HG03439 (cell line): ENCODE data around the gene PARM1.

Source experiments
- ATAC-seq: cut with Tn5 transposase; IDR thresholded peaks from one replicate; pipeline ENCODE4 v1.9.1; 2021; ENCODE audit warnings: mild to moderate bottlenecking, moderate library complexity; ENCODE audit not compliant: unreplicated experiment

The PARM1 gene

DNA sequence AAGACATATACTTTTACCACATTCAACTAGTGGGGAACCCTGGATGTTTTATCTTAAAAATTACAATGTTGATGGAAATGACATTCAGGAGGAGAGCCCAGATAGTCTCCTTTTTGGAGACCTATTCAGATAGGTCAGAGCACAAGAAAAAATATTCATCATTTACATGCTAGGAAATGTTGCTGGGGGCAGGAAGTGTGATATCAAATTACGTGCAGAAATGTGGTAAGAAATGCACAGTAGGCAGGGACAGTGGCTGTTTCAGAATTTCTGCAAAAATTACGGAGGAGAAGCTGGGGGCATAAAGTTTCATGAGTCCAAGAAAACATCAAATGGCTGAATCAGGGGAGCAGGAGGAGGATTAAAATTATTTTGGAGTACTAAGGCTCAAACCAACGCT, 8.2 kb downstream of the PARM1 start:
- no peak for ATAC-seq

DNA sequence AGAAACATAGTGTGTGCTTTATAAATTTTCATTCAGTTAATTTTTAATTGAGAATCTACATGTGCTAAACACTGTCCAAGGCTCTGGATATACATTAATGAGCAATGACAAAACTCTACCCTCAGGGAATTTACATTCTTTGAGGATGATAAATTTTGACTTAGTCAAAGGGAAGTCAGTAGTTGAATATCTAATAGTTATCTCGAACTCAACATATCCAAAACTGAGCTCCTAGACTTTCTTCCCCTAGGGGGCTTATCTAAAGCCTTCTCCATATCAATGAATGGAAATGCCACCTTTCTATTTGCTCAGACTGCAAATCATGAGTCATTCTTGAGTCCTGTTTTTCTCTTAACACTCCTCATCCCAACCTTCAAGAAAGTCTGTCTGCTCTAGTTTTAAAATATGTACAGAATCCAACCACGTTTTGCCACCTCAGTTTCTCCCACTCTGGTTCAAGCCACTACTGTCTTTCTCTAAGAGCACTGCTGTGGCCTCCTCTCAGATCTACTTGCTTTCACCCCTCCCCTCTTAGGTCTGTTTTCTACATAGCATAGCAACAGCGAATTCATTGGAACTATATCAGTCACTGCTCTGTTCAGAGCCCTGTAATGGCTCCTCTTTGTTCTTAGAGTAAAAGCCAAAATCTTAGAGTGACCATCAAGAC, 9.5 kb downstream of the PARM1 start:
- no peak for ATAC-seq

DNA sequence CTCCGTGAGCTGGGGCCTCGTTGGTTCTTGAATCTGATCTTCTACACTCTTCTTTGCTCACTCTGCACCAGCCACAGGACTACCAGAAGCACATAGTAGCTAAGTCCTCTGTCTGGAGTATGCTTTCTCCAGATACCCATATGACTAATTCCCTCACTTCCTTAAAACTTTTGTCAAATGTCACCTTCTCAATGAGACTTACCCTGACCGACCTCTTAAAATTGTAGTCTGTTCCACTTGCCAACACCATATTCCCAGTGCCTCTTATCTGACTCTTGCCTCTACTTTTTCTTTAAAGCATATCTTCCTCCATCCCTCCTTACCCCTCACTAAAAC, 10.0 kb downstream of the PARM1 start:
- no peak for ATAC-seq

DNA sequence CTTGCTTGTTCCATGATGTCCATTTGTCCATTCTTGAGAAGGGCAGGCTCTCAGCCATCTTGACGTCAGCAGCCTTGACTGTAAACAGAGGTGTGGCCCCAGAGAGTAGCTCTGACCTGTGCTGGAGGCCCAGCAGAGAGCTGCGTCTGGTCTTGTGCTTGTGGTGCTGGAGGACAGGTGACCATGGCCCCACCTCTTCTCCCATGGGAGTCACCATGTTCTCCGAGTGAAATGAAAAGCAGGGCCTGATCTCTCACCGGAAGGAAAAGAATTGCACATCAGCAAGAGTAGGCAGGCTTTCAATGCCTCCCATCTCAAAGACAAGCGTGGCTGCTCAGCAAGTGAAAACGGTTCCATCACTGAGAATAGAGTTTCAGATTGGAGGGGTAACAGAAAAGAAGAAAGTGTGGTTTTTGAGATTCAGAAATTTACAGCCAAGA, 11.5 kb downstream of the PARM1 start:
- no peak for ATAC-seq

DNA sequence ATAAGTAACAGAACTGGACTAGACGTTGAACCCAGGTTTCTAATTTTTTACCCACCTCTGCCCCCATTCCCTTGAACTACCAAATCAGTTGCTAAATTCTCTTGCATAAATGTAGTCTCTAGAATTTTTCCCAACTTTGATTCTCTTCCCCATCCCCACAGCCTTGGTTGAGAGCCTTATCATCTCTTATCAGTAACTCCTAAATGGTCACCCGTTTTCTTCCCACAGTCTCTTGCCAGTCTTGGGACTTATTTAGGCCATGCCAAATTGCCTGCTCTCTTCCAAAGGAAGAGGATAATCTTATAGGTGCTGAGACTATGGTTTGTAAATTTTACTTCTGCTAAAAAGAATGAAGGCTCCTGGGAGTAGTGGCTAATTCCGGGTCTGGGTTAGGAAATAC, 13.3 kb downstream of the PARM1 start:
- no peak for ATAC-seq

DNA sequence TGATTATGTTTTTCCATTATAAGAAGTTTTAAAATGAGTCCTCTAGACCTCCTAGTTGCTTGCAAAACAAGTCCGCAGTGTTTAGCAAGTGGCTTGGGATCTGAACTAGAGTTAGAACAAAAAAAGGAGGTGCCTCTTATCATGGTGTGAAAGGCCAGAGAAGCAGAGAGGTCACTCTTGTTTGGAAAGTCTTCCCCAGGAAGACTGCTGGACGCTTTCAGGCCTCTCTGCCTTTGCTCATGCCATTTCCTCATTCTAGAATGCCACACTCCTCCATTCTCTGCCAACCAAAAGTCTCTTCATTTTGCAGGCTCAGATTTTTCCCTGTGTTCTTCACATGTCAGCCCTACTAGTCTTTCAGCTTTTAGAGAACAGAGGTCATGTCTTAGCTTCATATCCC, 14.9 kb downstream of the PARM1 start:
- ATAC-seq, result no peak

DNA sequence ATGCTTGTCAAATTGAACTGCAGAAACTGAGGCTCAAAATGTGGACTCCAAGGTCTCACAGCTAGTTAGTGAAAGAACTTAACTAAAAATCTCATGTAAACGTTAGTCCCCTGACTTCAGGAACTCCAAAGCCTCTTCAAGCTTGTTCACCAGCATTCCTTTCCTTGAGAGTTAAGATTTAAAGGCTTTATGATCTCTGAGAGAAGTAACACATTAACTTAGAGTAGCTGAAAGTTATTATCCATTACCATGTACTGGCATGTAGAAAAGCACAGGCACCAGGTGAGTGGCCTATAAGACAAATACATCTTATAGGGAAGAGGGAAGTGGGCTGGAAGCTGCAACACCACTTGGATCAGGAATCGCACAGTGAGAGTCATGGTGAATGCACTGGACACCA, 15.3 kb downstream of the PARM1 start:
- ATAC-seq, result no peak

DNA sequence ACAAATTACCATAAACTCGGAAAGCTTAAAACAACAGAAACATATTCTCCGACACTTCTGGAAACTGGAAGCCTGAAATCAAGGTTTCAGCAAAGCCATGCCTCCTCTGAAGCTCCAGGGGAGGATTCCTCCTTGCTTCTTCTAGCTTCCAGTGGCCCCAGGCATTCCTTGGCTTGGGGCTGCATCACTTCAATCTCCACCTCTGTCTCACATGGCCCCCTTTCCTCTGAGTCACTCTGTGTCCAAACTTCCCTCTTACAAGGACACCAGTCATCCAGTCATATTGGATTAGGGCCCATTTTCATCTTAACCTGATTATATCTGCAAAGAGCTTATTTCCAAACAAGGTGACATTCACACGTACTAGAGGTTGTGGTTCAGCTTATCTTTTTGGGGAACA, 17.3 kb downstream of the PARM1 start:
- no peak for ATAC-seq

DNA sequence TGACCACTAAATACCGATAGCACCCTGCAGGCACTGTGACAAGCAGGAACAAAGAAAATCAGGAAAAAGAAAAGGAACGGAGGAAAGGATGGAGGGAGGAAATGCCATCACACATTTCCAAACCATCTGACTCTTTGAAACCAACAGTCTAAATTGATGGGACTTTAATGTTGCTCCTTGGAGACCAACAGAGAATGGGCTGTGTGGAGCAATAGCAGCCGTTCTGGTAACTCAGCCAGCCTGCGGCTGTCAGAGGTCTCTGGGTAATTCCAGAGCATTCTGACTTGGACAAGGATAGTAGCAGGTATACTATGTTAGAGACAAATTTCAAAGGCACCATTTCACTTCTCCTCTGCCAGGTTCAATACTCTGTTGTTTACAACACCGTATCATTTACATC, 18.0 kb downstream of the PARM1 start:
- no peak for ATAC-seq

DNA sequence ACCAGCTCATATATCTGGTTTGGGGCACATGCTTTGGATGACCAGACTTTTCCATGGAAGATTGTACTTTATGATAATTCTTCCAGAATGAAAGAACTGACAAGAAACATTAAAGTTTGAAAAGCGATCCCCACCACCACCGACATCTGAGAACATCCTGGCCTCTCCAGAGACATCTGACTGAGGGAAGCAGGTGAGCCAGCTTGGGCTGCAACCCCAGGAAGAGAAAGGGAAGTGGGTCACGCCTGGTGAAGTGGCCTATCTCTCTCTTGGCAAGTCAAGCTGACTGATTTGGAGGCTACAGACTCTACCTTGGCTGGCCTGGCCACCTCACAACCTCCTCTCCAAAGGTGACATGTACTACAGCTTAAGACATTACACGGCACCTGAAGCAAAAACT, 20.7 kb downstream of the PARM1 start:
- ATAC-seq, result no peak

DNA sequence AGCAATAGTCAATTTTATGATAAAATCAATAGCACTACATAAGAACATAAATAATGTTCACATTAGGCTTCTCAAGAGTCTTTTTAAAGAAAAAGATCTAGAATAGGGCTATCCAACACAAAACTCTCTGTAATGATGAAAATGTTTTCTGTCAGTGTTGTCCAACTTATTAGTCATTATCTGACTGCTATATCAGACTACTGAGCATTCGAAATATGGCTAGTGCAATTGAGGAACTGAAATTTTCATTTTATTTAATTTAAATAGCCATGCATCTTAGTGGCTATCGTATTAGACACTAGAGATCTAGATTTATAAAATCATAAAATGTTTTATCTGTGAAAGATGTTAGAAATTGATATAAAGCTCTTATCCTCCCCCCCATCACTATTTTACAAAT, 26.0 kb downstream of the PARM1 start:
- no peak for ATAC-seq

DNA sequence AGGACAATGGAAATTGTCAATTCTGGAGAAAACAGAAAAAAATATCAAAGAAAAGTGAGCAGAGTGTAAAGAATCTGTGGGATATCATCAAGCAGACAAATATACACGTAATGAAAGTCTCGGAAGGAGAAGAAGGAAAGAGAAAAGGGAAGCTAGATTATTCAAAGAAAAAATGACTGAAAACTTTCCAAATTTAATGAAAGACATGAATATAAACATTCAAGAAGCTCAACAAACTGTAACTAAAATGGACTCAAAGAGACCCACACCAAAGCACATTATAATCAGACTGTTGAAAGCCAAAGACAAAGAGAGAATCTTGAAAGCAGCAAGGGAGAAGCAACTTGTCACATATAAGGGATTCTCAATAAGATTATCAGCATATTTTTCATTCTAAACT, 28.3 kb downstream of the PARM1 start:
- no peak for ATAC-seq

DNA sequence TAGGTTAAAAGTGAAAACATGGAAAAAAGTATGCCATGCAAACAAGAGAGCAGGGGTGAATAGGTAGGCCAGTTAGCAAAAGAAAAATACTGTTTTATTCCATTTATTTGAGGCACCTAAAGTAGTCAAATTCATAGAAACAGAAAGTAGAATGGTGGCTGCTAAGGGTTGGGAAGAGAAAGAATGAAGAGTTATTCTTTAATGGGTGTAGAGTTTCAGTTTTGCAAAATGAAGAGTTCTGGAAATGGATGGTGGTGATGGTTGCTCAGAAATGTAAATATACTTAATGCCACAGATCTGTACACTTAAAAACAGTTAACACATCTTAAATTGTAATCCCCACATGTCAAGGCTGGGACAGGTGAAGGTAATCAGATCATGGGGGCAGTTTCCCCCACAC, 29.7 kb downstream of the PARM1 start:
- ATAC-seq, result no peak

DNA sequence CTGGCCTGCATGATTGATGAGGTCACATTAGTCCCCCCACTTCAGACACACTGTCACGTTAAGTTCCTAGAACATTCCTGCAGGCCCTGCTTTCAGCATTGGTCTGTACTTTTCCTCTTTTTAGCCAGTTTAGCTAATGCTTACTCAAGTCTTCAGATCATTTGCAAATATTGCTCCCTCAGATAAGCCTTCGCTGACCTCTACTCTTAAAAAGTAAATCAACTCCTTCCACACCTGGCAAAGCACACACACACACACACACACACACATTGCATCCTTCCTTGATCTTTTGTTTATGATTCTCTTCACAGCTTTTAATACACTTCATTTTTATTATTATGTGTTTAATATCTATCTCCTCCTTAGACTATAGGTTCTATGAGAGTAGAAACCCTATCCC, 31.4 kb downstream of the PARM1 start:
- no peak for ATAC-seq

DNA sequence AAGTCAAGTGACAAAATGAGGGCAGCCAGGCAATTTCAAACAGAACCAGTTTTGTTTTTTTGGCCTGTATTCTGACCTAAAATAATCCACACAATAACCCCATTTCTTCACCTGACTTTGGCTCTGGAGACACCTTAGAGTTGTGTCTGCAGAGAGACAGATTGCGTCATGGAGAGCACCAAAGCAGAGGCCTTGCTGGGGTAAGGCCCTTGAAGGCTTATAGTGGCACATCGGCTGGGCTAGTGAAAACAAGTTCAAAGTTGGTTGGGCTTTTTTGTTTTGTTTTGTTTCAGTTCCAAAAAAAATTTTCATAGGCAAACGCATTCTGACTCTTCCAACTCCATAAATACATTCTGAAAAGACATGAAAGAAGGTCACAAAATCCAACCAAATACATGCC, 34.4 kb downstream of the PARM1 start:
- ATAC-seq, result no peak

DNA sequence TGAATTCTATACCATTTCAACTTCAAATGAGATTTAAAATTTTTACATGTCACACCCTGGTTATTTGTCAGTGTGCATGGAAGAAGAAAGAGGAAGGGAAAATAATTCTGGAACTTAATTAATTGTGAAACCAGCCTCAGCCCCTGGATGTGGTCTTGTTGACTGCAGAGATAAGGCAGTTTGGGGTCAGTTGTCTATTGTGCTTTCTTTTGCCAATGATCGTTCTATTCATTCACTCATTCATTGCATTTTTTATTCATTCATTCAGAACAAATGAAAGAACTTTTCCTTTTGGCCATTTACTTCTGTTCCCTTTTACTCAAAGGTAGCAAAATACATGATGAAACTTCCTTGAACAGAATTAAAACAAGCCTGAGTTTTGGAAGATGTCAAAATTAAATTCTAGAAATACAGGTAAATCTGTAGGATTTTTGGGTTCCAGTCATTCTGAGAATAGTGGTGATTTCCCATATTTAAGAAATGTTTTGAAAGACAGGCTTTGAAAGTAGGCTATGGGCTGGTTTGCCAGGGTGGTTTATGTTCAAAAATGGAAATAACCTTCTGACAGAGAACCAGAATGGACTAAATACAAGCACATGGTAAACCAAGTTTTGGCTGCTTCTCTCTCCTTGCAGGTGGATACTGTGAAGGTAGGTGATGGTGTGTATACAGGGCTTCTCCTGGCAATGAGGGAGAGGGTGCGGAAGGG, 35.7 kb downstream of the PARM1 start:
- peak; percentile 69 for ATAC-seq

DNA sequence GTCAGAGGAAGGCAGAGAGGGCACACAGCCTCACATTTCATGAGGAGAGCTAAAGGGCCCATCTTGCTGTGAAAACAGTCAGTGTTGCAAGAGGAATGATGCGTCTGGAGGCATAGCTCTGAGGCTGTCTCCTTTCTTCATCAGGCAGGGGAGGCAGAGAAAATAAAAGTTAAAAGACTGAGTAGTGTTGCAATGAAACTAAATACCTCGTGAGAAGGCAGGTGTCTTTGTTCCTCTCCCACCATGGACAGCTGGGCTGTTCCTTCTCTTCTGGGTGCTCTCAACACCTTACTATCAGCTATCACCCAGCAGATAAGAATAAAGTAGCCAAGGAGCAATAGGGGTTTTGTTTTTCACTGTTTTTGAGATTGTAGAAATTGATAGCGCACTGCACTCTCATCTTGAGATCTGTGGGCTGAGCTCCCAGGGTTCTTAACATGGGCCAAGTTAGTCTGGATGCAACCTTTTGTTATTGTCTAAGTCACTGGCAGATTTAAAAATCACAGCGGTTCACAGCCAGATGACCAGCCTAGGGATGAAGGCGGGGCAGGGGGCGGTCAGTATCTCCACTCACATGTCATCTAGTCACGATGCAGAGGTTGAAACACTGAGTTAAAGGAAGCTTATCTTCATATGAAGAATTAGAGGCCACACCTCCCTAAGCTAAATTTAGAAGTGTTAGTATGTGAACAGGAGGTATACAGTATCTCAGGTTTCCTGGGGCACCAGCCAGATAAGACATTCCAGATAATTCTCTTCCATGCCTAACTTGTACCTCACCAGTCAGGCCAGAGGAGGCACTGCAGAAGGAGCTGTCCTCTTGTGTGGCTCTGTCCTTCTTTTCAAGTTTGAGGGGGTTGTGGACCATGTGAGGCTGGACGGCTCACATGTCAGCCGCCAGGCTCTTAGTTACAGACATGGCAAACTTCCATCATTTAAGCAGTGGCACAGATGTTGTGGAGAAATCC, 36.9 kb downstream of the PARM1 start:
- ATAC-seq, result no peak

DNA sequence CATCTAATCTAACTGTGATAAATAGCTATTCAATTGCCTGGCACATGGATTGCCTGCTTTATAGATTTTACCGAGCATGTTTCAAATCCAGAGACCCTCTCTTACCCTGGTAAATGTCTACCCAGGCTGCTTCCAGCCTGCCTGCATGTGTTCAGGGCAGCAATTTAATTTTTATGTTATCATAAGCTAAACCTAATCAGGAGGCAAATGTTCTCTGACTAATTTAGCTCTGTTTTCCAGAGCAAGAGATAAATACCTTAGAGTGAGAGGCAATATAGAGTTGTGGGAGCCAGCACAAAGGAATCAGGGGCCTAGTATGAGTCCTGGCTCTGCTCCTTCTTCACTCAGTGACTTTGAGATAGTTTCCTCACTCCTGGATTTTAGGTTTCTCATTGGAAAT, 37.7 kb downstream of the PARM1 start:
- no peak for ATAC-seq

DNA sequence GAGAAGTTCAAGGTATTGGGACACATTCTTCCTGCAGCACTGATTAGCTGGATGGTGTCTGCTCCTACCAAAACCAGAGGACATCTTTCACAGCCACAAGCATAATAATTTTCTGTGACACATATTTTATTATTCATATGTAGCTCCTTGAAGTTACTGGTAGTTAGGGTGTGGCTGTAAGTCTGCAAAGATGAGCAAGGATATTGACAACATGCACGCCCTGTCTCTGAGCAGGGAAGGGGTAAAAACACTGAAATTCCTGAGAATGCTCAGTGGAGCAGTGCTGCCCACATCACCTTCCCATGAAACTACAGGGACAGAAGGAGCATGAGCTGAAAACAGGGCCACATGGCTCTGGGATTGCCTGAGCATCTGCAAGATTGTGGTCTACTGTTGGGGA, 38.9 kb downstream of the PARM1 start:
- ATAC-seq, result no peak

DNA sequence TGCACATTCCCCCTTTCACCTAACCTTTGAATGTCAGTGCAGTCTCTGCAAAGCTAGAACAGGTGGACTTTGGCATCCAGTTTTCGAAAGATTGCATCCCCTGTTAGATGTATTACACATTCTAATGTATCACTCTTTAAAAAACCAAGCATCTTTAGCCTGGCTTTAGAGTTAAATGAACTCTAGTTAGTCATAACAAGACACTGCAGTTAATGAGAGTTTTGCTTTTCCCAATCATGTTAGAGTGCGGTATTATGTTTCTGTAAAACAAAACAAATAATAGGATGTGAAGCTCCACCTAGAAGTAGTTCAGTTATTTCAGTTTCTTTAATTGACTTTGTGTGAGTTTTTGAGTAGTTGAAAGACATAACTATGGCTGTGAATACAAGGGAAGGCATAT, 42.2 kb downstream of the PARM1 start:
- ATAC-seq, result no peak

DNA sequence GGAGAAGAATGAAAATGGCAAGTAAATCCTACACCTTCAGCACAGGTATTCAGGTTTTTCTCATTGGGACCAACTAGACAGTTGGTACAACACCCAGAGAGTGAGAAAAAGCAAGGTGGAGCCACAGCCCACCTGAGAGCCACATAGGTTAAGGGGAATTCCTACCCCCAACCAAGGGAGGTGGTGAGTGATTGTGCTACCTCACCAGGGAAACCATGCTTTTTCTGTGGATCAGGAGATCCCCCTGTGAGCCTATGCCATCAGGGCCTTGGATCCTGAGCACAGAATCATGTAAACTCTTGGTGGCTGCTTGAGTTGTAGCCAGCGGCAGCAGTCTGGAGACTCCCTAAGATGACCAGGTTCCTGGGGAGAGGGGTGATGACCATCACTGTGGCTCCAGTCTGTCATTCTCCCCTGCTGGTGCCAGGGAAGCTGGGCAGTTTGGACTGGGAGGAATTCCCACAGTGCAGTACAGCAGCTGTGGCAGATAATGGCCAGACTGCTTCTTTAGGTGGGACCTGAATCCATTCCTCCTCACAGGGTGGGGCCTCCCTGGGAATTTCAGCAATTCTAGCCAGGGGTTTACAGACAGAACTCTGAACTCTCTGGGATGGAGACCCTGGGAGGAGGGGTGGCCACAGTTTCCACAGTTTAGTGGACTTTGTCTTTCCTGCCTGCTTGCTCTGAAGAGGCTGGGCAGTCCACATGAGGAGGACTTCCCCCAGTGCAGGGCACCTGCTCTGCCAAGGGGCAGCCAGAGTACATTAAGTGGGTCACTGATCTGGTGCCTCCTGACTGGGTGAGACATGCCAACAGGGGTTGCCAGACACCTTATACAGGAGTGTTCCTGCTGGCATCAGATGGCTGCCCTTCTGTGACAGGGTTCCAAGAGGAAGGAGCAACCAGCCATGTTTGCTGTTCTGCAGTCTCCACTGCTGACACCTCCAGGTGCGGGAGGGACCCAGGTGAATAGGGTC, 43.2 kb downstream of the PARM1 start:
- ATAC-seq, result no peak
